Ovary (tissue), 9 donors: Measurements from ENCODE around the gene TMEM151B. TPM values are rescaled to one million over a fixed set of nuclear protein-coding genes. Genes with fewer than 3 reads are reported as not detected.

Source experiments
- DNase-seq, 5 donors: peaks; one replicate each; pipeline ENCODE4 v3.0.0-alpha.2; 2019 to 2020
- H3K27ac ChIP-seq, 2 donors: fragments of 200-600 bp; one replicate each; pipeline versions ENCODE4 v1.5.1 to v1.8.0; 2019 to 2022
- H3K27me3 ChIP-seq: fragments of 200-600 bp; one replicate; pipeline ENCODE4 v1.8.0; 2022
- H3K36me3 ChIP-seq: fragments of 200-600 bp; sonication (generic); one replicate; pipeline ENCODE4 v1.5.1; 2019
- H3K4me1 ChIP-seq: one replicate; pipeline ENCODE4 v1.8.1; 2013; ENCODE audit warnings: mild to moderate bottlenecking, moderate library complexity; ENCODE audit not compliant: insufficient read depth
- H3K4me3 ChIP-seq: fragments of 200-600 bp; sonication (generic); one replicate; pipeline ENCODE4 v1.5.1; 2017
- H3K9me3 ChIP-seq, 2 donors: fragments of 200-600 bp in 1 of 2; sonication (generic) in 1 of 2; one replicate each; pipeline versions ENCODE4 v1.5.1 to v1.8.1; 2013 to 2019; ENCODE audit warnings: mild to moderate bottlenecking in 1 of 2, moderate library complexity in 1 of 2
- EP300 ChIP-seq: sonication (generic); formaldehyde crosslinking; IDR thresholded peaks from one replicate; pipeline ENCODE4 v1.6.1; 2017; ENCODE audit warnings: antibody characterized with exemption
- POLR2A ChIP-seq: fragments of 450-650 bp; IDR thresholded peaks from one replicate; pipeline ENCODE4 v1.6.1; 2017; ENCODE audit warnings: antibody characterized with exemption, mild to moderate bottlenecking, moderate library complexity
- WGBS, 3 donors: extraction: QIAGEN DNeasy Blood & Tissue Kit in 1 of 3; methylation state at CpG; one replicate each; pipeline versions ENCODE4 v1.1.5 to v1.1.7; 2013 to 2017; 5-methylcytosine and 5-hydroxymethylcytosine counted together
- intact Hi-C, 4 donors: fragments of 100-400 bp; cut with DNase I; formaldehyde crosslinking; loops; one replicate each; pipeline versions ENCODE4 v1.11.0 to v1.15.1; 2022 to 2023
- polyA plus RNA-seq, 2 donors: library from polyadenylated mRNA; stranded (reverse); fragments of 200-250 nt in 1 of 2; fragments of 350-450 nt in 1 of 2; fragmentation: Illumina TruSeq in 1 of 2; extraction: RNeasy Lipid Tissue Mini Kit (QIAGEN cat#74804) in 1 of 2; gene quantifications; one replicate each; pipeline ENCODE4 v1.2.3, GENCODE V29; 2013 to 2014
- total RNA-seq, 7 donors: library from RNA; depleted of rRNA in 2 of 7; stranded (reverse); fragments of >200 nt in 2 of 7; fragmentation: NEBNext Ultra II Directional in 3 of 7; extraction: Animal tissue kit (Norgen Biotek cat#: 25700) in 3 of 7; gene quantifications; one replicate each; pipeline versions ENCODE4 v1.1.0 to v1.2.4, GENCODE V29; 2016 to 2023
- TF ChIP-seq, protein P1 (sequence below), 3 donors: fragments of 450-650 bp in 2 of 3; fragments of 200-600 bp in 1 of 3; IDR thresholded peaks; one replicate each; pipeline versions ENCODE4 v1.5.1 to v1.8.0; 2016 to 2022; ENCODE audit warnings: antibody characterized with exemption in 3 of 3, mild to moderate bottlenecking in 1 of 3
- donor health status: DM: no; HTN: no; CAD: no; lungs with moderate emphysema.
- donor health status: DM: no; HTN: no; CAD: no.
- donor health status: Bipolar disorder and iron deficiency.
- donor health status: DM: yes; HTN: yes; CAD: no.
- donor health status: DM: no; HTN: no; CAD: no.
- donor health status: DM: yes; HTN: yes; CAD: no.

Gene TMEM151B
- total and polyA plus RNA-seq, 9 donors, result under 0.01 to 0.12 (median 0.05) TPM; not detected in 4

GRCh38 chr6:44275271-44275748, 5.1 kb downstream of the TMEM151B start:
- H3K27me3 ChIP-seq, result no peaks in the 10 kb centered on the region
- H3K4me3 ChIP-seq, result no peak overlapping the region
- TF ChIP-seq EP300, result no peak
- no peak for TF ChIP-seq POLR2A
- TF ChIP-seq, protein P1, sequence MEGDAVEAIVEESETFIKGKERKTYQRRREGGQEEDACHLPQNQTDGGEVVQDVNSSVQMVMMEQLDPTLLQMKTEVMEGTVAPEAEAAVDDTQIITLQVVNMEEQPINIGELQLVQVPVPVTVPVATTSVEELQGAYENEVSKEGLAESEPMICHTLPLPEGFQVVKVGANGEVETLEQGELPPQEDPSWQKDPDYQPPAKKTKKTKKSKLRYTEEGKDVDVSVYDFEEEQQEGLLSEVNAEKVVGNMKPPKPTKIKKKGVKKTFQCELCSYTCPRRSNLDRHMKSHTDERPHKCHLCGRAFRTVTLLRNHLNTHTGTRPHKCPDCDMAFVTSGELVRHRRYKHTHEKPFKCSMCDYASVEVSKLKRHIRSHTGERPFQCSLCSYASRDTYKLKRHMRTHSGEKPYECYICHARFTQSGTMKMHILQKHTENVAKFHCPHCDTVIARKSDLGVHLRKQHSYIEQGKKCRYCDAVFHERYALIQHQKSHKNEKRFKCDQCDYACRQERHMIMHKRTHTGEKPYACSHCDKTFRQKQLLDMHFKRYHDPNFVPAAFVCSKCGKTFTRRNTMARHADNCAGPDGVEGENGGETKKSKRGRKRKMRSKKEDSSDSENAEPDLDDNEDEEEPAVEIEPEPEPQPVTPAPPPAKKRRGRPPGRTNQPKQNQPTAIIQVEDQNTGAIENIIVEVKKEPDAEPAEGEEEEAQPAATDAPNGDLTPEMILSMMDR (IDR thresholded peaks at IDR 0.05), result no peak
- WGBS, 3 donors, result 77 to 94% (median 87%) methylated on average over 47 to 59 of the region's 59 CpGs
- H3K27ac ChIP-seq, result no peak overlapping the region
- H3K36me3 ChIP-seq, result no peaks in the 10 kb centered on the region
- DNase-seq, result peak in 1 of 5 donors; percentile 37
- intact Hi-C loops, result no loop called here
- no peaks in the 10 kb centered on the region for H3K4me1 ChIP-seq
- H3K9me3 ChIP-seq, result no peaks in the 10 kb centered on the region

DNA sequence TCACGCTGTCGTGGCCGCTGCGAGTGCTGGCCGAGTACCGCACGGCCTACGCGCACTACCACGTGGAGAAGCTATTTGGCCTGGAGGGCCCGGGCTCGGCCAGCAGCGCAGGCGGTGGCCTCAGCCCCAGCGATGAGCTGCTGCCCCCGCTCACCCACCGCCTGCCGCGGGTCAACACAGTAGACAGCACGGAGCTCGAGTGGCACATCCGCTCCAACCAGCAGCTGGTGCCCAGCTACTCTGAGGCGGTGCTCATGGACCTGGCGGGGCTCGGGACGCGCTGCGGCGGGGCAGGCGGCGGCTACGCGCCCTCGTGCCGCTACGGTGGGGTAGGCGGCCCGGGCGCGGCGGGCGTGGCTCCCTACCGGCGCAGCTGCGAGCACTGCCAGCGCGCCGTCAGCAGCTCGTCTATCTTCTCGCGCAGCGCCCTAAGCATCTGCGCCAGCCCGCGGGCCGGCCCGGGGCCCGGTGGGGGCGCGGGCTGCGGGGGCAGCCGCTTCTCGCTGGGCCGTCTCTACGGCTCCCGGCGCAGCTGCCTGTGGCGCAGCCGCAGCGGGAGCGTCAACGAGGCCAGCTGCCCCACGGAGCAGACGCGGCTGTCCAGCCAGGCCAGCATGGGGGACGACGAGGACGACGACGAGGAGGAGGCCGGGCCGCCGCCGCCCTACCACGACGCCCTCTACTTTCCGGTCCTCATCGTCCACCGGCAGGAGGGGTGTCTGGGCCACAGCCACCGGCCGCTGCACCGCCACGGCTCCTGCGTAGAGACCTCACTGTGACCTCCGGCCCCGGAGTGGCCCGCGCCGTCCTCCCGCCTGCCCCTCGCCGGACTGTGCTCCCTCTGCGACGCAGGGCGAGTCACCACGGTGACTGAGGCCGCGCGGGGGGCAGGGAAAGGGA, 5.7 kb downstream of the TMEM151B start:
- Histone ChIP-seq H3K9me3 (no peaks in the 10 kb centered on the region), H3K4me1 (no peaks in the 10 kb centered on the region), H3K27me3 (no peaks in the 10 kb centered on the region), H3K4me3 (no peak overlapping the region), H3K36me3 (no peaks in the 10 kb centered on the region), H3K27ac (no peak overlapping the region)
- WGBS, 3 donors, result 7 to 24% (median 12%) methylated on average over 54 to 109 of the region's 109 CpGs
- DNase-seq, result peak in 1 of 5 donors; percentile 37
- TF ChIP-seq EP300 (no peak), POLR2A (no peak)
- TF ChIP-seq, protein P1 (IDR thresholded peaks at IDR 0.05), result no peak
- intact Hi-C loops, result no loop called here

DNA sequence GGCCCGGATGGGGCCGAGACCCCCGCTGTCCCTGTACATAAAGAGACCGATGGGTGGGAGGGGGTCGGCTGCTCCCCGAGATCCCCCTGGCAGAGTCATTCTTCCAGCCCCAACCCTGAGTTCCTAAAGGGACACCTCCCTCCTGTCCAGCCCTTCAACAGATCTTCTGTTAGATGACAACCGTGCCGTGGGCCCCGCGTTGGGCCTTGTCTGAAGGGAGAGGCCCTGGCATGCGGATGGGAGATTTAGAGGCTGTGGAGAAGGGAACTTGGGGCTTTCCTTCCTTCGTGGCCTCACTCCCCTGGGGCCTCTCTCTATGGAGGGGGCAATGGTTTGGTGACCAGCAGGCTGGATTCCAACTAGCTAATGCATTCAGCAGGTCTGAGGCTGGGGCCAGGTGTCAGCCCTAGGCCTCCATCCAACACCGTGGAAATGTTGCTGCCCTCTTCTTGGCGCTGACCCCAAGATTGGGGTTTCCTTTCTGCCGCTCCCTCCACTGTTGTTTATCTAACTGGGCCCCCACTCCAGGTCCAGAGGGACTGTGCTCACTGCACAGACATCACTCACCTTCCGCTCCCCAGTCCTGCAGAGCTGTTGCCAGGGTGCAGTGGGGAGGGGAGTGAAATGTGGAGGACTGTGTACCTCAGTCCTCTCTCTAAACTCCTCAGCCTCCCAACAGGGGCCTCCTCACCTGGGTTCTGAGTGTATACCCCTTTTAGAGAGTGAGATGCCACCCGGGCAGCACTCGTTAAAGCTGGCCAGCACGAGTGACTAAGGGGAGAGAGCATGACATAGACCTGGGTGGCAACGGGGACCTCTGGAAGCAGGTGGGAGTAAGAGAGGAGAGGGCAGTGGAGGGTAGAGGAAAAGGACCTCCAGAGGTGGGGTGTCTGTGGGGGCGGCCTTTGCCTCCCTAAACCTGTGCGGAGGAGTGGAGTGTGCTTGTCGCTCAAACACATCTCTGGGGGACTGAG, 6.7 kb downstream of the TMEM151B start:
- TF ChIP-seq POLR2A, result no peak
- TF ChIP-seq, protein P1 (IDR thresholded peaks at IDR 0.05), result no peak
- TF ChIP-seq EP300, result no peak
- Histone ChIP-seq H3K9me3 (no peaks in the 10 kb centered on the region), H3K4me3 (no peak overlapping the region), H3K36me3 (no peaks in the 10 kb centered on the region), H3K4me1 (no peaks in the 10 kb centered on the region), H3K27ac (no peak overlapping the region), H3K27me3 (no peaks in the 10 kb centered on the region)
- intact Hi-C loops, result no loop called here
- DNase-seq, result no peak
- 73 to 83% (median 74%) methylated on average over 19 to 23 of the region's 23 CpGs for WGBS, 3 donors

GRCh38 chr6:44277763-44278162, 7.5 kb downstream of the TMEM151B start:
- no peaks in the 10 kb centered on the region for H3K27me3 ChIP-seq
- no peaks in the 10 kb centered on the region for H3K36me3 ChIP-seq
- no peak overlapping the region for H3K4me3 ChIP-seq
- H3K9me3 ChIP-seq, result no peaks in the 10 kb centered on the region
- no peak for TF ChIP-seq EP300
- TF ChIP-seq POLR2A, result no peak
- TF ChIP-seq, protein P1 (IDR thresholded peaks at IDR 0.05), result no peak
- H3K4me1 ChIP-seq, result no peaks in the 10 kb centered on the region
- intact Hi-C loops, result no loop called here
- DNase-seq, result no peak
- WGBS, 3 donors, result 71 to 74% (median 73%) methylated on average over 7 of the region's 7 CpGs
- no peak overlapping the region for H3K27ac ChIP-seq
